Suppressor macrophage treated with lipopolysaccharide for 4 hours (primary cell): ENCODE measurements around the gene CCDC87.
"Not testable (repeated sequence)": the region's sequence is repeated elsewhere in the genome, so short reads cannot be mapped to it uniquely, and the experiment has no call there.

Source experiments
- DNase-seq: peaks from one replicate; pipeline ENCODE4 v3.0.0-alpha.2; 2020

Gene CCDC87

DNA sequence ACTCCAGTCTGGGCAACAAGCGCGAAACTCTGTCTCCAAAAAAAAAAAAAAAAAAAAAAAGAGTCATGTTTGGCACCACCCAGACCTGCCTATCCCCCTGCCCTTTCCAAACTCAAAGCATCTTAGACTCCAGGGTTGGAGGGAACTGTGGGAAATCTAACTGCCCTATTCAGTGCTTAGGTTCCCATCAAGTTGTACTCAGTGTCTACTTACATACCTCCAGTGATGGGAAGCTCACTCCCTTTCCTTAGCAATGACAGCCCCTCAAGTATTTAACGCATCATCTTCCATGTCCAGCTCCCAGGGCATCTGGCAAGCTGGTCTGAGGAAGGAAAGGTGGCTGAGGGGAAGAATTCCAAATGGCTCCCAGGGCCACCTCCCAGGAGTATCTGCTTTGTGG, 43.2 kb downstream of the CCDC87 start:
- no peak for DNase-seq

DNA sequence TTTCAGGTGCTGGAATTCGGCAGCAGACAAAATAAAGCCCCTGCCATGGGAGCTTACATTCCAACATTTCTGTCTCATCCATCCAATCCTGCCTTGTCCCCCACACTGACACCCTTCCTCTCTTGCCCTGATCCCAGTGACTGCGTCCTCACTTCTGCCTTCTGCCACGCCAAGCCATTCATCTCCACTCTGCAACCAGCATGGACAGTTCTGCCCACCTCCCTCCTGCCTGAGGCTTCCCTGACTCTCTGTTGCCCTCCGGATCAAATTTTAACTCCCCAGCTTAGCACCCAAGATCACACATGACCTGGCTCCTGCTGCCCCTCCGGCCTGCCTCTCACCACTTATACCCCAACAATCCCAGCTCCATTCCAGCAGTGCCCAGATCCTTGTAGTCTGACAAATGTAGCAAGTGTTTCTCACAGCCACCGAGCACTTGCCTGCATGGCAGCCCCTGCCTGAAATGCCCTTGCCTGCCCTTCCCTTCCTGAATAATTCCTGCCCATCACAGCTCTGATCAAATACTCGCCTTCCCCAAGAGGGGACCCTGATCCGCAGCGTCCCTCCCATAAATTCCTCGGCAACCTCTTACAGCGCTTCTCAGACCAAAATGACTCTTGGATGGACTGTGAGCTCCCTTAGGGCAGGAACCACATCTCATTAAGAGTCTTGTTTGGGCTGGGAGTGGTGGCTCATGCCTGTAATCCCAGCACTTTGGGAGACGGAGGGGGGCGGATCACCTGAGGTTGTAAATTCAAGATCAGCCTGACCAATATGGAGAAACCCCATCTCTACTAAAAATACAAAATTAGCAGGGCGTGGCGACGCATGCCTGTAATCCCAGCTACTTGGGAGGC, 43.9 kb downstream of the CCDC87 start:
- DNase-seq = no peak

DNA sequence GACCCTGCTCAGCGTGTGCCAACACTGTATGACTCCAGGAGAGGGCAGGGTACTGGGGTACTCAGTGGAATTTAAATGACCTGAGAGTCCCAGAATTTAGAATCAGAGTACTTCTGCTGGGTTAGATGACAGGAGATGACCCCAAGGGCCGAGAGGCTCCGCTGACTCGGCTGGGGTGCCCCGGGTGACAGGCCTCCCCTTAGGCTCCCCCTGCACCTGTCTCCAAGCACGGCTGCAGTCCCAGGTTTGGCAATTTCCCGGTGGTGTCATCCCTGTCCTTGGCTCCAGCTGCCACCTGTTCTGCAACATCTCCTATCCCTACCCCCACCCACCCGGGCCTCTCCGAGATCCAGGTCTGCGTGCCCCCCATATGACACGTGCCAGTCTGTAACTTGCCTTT, 44.8 kb downstream of the CCDC87 start:
- no peak for DNase-seq

DNA sequence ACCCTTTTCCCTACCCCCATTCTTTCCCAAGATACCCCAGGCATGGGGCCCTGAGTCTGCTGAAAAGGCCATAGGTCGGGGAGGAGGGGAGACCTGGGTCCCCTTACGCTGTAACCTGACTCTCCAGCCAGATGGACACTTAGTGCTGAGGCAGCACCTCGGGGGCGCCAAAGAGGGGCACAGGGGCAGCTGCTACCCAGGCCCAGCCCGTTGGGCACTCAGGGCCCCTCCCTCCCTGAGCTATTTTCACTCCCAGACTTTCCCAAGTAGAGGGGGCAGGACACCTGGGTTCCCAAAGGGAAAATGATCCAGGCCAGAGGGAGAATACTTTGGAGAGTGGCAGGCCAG, 45.2 kb downstream of the CCDC87 start:
- no peak for DNase-seq

DNA sequence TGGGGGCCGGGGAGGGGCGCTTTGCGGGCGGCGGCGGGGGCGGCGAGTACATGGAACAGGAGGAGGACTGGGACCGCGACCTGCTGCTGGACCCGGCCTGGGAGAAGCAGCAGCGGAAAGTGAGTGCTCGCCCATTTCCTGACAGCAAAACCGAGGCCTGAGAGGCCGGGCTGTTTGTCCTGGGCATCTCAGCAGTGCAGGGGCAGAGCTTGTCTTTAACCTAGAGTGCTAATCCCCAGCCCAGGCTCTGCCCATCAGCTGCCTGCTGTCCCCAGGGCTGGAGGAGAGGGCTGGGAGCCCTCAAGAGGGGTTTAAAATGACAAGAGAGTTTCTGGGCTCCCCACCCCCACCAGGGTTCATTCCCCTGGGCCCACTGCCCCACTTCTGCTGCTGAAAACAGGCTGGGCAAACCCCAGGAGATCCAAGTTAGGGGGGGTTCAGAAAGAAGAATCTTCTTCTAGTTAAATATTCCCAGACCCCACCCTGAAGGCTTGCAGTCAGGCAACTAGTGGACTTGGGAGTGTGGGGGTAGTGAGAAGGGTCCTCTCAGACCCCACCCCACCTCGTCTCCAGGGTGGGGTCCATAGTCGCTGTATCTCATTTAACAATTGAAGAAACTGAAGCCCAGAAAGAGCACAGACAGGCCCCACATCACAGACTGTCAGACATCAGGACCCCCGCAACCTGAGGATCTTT, 45.7 kb downstream of the CCDC87 start:
- DNase-seq = no peak

DNA sequence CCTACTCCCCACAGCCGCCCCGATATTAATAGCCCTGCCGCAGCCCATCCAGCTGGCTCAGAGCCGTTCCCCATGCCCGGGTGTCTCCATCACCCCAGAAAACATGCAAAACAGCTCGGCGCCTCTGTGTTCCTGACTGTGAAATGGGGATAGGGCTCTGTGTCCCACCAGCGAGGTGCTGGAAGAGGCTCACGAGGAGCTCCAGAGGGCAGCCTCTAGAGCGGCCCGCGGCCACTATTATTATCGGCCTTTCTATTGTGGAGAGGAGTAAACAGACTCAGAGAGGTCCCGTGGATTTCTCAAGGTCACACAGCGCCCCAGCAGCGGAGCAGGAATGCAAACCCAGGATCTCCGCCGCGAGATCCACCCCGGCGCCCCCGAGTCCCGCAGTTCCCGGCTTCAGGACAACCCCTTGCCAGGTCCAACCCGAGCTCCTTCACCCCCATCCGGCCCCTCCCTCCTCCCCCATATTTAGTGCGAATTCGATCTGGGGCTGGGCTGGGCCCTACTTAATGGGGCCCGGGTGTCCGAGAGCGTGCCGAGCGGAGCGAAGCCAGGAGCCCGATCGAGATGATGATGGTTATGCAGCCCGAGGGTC, 46.4 kb downstream of the CCDC87 start, which contains the start of gene ACTN3:
TSS of gene ACTN3 (plus strand) at position 536 of the 598 bp plus-strand sequence. CDS start at position 571, 35 bp downstream.
- DNase-seq = no peak

DNA sequence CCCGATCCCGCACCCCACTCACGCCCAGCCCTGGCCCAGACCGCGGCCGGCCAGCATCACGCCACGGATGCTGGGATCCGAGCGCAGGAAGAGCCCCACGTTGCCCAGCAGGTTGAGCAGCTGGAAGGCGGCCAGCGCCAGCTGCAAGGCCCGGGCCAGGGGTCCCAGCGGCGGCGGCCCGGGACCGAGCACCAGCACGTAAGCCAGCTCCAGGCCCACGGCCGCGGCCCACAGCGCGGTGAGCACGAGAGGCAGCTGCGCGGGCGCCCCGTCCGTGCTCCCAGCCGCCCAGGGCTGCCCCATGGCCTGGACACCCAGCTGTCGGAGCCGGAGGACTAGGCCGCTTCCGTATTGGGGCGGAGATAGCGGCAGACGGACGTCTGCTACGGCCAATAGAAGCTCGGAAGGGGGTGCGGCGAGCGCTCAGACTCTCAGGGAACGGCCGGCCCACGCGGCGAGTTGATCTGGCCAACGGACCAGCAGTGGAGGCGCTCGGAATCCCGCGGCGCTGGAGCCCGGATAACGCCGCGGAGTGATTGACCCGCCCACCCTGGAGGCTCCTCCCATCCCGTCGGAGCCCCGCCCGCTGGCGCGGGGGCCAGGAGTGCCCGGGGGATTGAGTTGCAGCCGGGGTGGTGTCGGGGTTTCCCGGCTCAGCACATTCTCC, 47.0 kb downstream of the CCDC87 start, which contains the start of gene ZDHHC24:
TSS of gene ZDHHC24 (minus strand) at position 348 of the 667 bp plus-strand sequence. CDS start at position 303, 45 bp downstream.
- DNase-seq = peak; percentile 99

DNA sequence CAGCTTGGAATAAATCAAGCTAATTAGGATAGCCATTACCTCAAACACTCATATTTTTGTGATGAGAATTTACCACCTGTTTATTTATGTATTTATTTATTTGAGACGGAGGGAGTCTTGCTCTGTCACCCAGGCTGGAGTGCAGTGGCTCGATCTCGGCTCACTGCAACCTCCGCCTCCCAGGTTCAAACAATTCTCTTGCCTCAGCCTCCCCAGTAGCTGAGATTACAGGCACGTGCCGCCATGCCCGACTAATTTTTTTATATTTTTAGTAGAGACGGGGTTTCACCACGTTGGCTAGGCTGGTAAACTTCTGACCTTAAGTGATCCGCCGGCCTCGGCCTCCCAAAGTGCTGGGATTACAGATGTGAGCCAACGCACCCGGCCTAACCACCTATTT, 47.9 kb downstream of the CCDC87 start:
- not testable (repeated sequence) for DNase-seq

DNA sequence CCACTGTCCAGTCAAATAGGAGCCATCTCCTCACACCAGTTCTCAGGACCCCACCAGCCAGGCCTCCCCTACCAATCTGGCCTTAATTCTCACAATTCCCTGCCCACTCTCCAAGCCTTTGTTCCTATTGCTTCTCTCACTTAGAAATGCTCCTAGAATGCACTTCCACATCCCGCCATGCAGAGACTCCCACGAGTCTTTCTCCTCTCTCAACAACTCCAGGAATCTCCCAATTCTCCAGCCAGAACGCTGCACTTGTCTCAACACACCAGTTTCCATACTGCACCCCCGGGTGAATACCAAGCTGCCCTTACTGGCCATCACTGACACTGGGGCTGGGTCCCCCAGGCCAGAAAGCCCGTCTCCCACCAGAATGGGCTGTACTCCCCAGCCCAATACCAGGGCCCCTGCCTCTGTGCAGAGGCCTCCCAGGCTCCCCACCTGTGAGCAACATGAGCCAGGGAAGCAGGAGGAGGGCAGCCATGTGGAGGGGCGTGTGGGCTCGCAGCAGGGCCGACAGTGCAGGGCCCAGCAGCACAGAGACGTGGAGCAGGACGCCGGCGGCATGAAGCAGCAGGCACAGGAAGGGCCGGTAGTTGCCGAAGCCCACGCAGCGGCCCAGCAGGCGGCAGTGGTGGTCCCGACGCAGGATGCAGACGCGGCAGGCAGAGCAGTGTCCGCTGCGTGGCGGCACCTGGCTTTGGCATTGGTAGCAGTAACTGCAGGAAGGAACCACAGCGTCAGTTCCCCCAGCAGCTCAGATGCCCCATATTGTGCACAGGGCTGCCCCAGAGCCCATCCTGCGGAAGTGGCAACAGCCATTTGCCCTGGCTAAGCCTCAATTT, 49.4 kb downstream of the CCDC87 start:
- peak; percentile 28 for DNase-seq

DNA sequence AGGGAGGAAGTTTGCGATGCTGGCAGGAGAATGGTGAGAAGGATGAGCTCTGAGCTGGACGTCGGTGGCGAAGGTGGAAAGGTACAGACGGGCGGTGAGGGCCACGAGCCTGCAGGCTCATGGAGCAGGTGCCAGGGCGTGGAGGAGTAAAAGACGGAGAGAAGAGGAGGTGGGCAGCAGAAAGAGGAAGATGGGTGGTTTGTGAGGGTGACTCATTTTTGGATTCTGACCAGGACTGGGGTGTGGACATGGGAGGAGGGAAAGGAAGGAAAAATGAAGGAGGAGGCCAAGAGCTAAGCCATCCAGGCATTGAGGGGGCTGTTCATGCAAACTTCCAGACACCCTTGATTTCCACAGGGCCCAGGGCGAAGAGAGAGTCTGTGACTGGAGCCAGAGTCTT, 50.5 kb downstream of the CCDC87 start:
- peak; percentile 30 for DNase-seq

DNA sequence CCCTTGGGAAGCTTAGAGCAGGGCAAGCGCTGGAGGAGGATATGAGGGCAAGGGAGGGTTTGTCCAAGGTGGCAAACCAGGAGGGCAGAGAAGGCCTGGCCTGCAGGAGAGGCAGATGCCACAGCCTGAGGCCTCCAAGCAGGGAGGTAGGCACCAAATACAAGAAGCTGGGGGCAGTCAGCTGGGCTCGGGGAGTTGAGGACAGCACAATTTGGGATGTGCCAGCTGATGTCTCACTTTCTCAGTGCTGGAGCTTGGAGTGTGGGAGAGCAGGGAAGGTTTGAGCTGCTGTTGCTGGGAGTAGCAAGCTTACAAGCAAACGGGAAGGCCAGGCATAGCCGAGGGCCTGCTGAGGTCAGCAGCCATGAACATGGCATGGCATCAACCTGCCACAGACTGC, 51.0 kb downstream of the CCDC87 start:
- no peak for DNase-seq

DNA sequence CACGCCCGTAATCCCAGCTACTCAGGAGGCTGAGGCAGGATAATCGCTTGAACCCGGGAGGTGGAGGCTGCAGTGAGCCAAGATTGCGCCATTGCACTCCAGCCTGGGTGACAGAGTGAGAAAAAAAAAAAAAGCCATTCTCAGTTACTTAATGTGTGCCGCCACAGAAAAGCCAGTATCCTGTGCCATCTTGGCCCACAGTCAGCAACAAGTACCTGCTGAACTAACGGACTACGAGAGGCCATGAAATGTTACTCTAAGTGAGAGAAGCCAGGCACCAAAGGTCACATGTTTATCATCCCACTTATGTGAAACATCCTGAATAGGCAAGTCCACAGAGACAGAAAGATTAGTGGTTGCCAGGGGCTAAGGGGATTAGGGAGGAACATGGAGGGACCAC, 52.3 kb downstream of the CCDC87 start:
- not testable (repeated sequence) for DNase-seq
